Thoracic aorta (tissue), 2 donors: ENCODE measurements around the gene OSBPL5. TPM values are rescaled to one million over a fixed set of nuclear protein-coding genes. Genes with fewer than 3 reads are reported as not detected.

Experiments used
- ATAC-seq: fragments of 150-250 bp; one replicate; pipeline ENCODE4 v1.8.0; 2017; ENCODE audit warnings: low read depth; ENCODE audit not compliant: insufficient number of reproducible peaks, low FRiP score
- DNase-seq: peaks from one replicate; pipeline ENCODE4 v3.0.0-alpha.2; 2020; ENCODE audit warnings: low spot score
- H3K27ac ChIP-seq, 2 donors: fragments of 200-600 bp; sonication (generic); 1 replicate in 1 of 2; 2 replicates in 1 of 2; pipeline ENCODE4 v1.5.1; 2016; ENCODE audit warnings: mild to moderate bottlenecking in 2 of 2, moderate library complexity in 2 of 2
- H3K27me3 ChIP-seq: fragments of 200-600 bp; sonication (generic); replicated peaks from 2 replicates; pipeline ENCODE4 v1.6.0; 2016; ENCODE audit warnings: mild to moderate bottlenecking; ENCODE audit not compliant: insufficient read depth
- H3K36me3 ChIP-seq: fragments of 200-600 bp; sonication (generic); one replicate; pipeline ENCODE4 v1.5.1; 2016
- H3K4me1 ChIP-seq, 2 donors: fragments of 200-600 bp; sonication (generic); 1 replicate in 1 of 2; 2 replicates in 1 of 2; pipeline versions ENCODE4 v1.5.1 to v1.6.0; 2016; ENCODE audit warnings: low read depth in 2 of 2, mild to moderate bottlenecking in 1 of 2; ENCODE audit not compliant: control insufficient read depth in 1 of 2
- H3K4me3 ChIP-seq: fragments of 200-600 bp; sonication (generic); 2 replicates; pipeline ENCODE4 v1.5.1; 2016; ENCODE audit warnings: mild to moderate bottlenecking
- H3K9me3 ChIP-seq: fragments of 200-600 bp; sonication (generic); 2 replicates; pipeline ENCODE4 v1.5.1; 2016
- CTCF ChIP-seq: fragments of 200-600 bp; sonication (generic); IDR thresholded peaks from one replicate; pipeline ENCODE4 v1.5.1; 2019; ENCODE audit warnings: antibody characterized with exemption
- total RNA-seq, 2 donors: library from RNA; depleted of rRNA; stranded (reverse); fragments of >200 nt; gene quantifications; one replicate each; pipeline versions ENCODE4 v1.1.0 to v1.2.3, GENCODE V29; 2016

OSBPL5 gene
- total RNA-seq, 2 donors from 2014 or later = 99.9 to 121 TPM

GRCh38 chr11:3189886-3190583 lies 24.9 kb upstream of the OSBPL5 start:
- no peaks in the 10 kb centered on the region for H3K4me1 ChIP-seq
- no peaks in the 10 kb centered on the region for H3K27me3 ChIP-seq
- ATAC-seq (no peak), DNase-seq (no peak)
- TF ChIP-seq CTCF = no peak
- no peaks in the 10 kb centered on the region for H3K9me3 ChIP-seq
- no peak overlapping the region for H3K4me3 ChIP-seq
- H3K27ac ChIP-seq = no peak overlapping the region
- no peaks in the 10 kb centered on the region for H3K36me3 ChIP-seq

GRCh38 chr11:3189196-3189843 lies 24.2 kb upstream of the OSBPL5 start:
- Histone ChIP-seq H3K27ac (no peak overlapping the region), H3K4me3 (no peak overlapping the region), H3K36me3 (no peaks in the 10 kb centered on the region), H3K9me3 (no peaks in the 10 kb centered on the region), H3K4me1 (no peaks in the 10 kb centered on the region), H3K27me3 (no peaks in the 10 kb centered on the region)
- no peak for DNase-seq
- no peak for ATAC-seq
- no peak for TF ChIP-seq CTCF

- Histone ChIP-seq H3K9me3 (no peaks in the 10 kb centered on the region), H3K4me3 (no peak overlapping the region), H3K27ac (no peak overlapping the region), H3K36me3 (no peaks in the 10 kb centered on the region), H3K27me3 (no peaks in the 10 kb centered on the region), H3K4me1 (no peaks in the 10 kb centered on the region)
- ATAC-seq (no peak), DNase-seq (no peak)
- no peak for TF ChIP-seq CTCF
Observed at GRCh38 chr11:3188496-3189195, 23.5 kb upstream of the OSBPL5 start.

GRCh38 chr11:3186166-3186953 lies 21.2 kb upstream of the OSBPL5 start:
- Histone ChIP-seq H3K27me3 (no peaks in the 10 kb centered on the region), H3K36me3 (no peaks in the 10 kb centered on the region), H3K27ac (no peak overlapping the region), H3K4me3 (no peak overlapping the region), H3K4me1 (no peaks in the 10 kb centered on the region), H3K9me3 (no peaks in the 10 kb centered on the region)
- ATAC-seq (no peak), DNase-seq (no peak)
- TF ChIP-seq CTCF = no peak
